ENCODE data around the gene ACSM2B. TPM values are rescaled to one million over a fixed set of nuclear protein-coding genes. Genes with fewer than 3 reads are reported as not detected.
"Not testable (repeated sequence)": the region's sequence is repeated elsewhere in the genome, so short reads cannot be mapped to it uniquely, and the experiment has no call there.

ACSM2B gene
- total RNA-seq (2021) = 0.20 to 0.27 TPM in 2 of 3 replicates, not detected in the other
- not detected for Bru-seq, nascent RNA
- long read RNA-seq, experiment 1 = 0 reads
- long read RNA-seq, experiment 2 = 0 reads
- long read RNA-seq, experiment 3 = 0 reads

- not testable (repeated sequence) for H3K4me3 Mint-ChIP-seq, H3K36me3 Mint-ChIP-seq, ATAC-seq
Measured at GRCh38 chr16:20576145-20576544, at the start of gene ACSM2B. Gene ACSM2B (minus strand): TSS chr16:20576367. CDS start chr16:20564845, 11,522 bp downstream.

GRCh38 chr16:20624882-20625807 lies 49.0 kb upstream of the ACSM2B start:
- DNase-seq (ENCODE audit: low spot score) (no peak), ATAC-seq (no peak)
- Mint-ChIP-seq H3K27ac (no peak overlapping the region), H3K9me3 (peaks cover 2% of the 10 kb centered on the region; the same call in 1 of the 2 replicates), H3K4me3 (no peak overlapping the region), H3K27me3 (ENCODE audit: low read depth) (no peaks in the 10 kb centered on the region), H3K4me1 (peaks cover 3% of the 10 kb centered on the region), H3K36me3 (no peaks in the 10 kb centered on the region)
- ChIA-PET POLR2A (no interaction called here), CTCF (no interaction called here)
- no peak for TF ChIP-seq ZNF512 (CRISPR knock-in tag; IDR thresholded peaks at IDR 0.05; ENCODE audit: borderline replicate concordance)
- no peak for TF ChIP-seq ZNF532 (CRISPR knock-in tag; IDR thresholded peaks at IDR 0.05; ENCODE audit: borderline replicate concordance)
- TF ChIP-seq SMAD4 (CRISPR knock-in tag; IDR thresholded peaks at IDR 0.05) = no peak
- TF ChIP-seq E2F5 (CRISPR knock-in tag; IDR thresholded peaks at IDR 0.05) = no peak

More at GRCh38 chr16:20576145-20576544, at the start of gene ACSM2B:
- H3K27me3 Mint-ChIP-seq (ENCODE audit: low read depth); DNase-seq (ENCODE audit: low spot score); POLR2A ChIA-PET; CTCF ChIA-PET; H3K4me1 Mint-ChIP-seq; H3K9me3 Mint-ChIP-seq; H3K27ac Mint-ChIP-seq: not testable (repeated sequence)

GRCh38 chr16:20624205-20624604 lies 48.0 kb upstream of the ACSM2B start:
- H3K27ac Mint-ChIP-seq = no peak overlapping the region
- TF ChIP-seq ZNF232 (CRISPR knock-in tag; IDR thresholded peaks at IDR 0.05) (no peak), HMGA2 (CRISPR knock-in tag; IDR thresholded peaks at IDR 0.05) (no peak), SMAD4 (CRISPR knock-in tag; IDR thresholded peaks at IDR 0.05) (no peak), MLX (CRISPR knock-in tag; IDR thresholded peaks at IDR 0.05) (no peak), CBFB (CRISPR knock-in tag; IDR thresholded peaks at IDR 0.05; ENCODE audit: low read depth) (no peak), E2F1 (CRISPR knock-in tag; IDR thresholded peaks at IDR 0.05) (no peak), MXD4 (CRISPR knock-in tag; IDR thresholded peaks at IDR 0.05; ENCODE audit: borderline replicate concordance) (no peak)
- peaks cover 13% of the 10 kb centered on the region for H3K4me1 Mint-ChIP-seq
- ChIA-PET POLR2A (no interaction called here), CTCF (no interaction called here)
- no peak for DNase-seq (ENCODE audit: low spot score)
- no peak for ATAC-seq
- no peaks in the 10 kb centered on the region; the same call in 1 of the 2 replicates for H3K27me3 Mint-ChIP-seq (ENCODE audit: low read depth)
- no peak overlapping the region for H3K4me3 Mint-ChIP-seq
- H3K36me3 Mint-ChIP-seq = no peaks in the 10 kb centered on the region
- peaks cover 7% of the 10 kb centered on the region; the same call in 1 of the 2 replicates for H3K9me3 Mint-ChIP-seq

All from WTC11 (cell line).